ENCODE data around the gene AXIN1.
A peak's percentile ranks its signal among the peaks of the same experiment; 100 is the strongest.
"Not testable (repeated sequence)": the region's sequence is repeated elsewhere in the genome, so short reads cannot be mapped to it uniquely, and the experiment has no call there.

Gene AXIN1, protein sequence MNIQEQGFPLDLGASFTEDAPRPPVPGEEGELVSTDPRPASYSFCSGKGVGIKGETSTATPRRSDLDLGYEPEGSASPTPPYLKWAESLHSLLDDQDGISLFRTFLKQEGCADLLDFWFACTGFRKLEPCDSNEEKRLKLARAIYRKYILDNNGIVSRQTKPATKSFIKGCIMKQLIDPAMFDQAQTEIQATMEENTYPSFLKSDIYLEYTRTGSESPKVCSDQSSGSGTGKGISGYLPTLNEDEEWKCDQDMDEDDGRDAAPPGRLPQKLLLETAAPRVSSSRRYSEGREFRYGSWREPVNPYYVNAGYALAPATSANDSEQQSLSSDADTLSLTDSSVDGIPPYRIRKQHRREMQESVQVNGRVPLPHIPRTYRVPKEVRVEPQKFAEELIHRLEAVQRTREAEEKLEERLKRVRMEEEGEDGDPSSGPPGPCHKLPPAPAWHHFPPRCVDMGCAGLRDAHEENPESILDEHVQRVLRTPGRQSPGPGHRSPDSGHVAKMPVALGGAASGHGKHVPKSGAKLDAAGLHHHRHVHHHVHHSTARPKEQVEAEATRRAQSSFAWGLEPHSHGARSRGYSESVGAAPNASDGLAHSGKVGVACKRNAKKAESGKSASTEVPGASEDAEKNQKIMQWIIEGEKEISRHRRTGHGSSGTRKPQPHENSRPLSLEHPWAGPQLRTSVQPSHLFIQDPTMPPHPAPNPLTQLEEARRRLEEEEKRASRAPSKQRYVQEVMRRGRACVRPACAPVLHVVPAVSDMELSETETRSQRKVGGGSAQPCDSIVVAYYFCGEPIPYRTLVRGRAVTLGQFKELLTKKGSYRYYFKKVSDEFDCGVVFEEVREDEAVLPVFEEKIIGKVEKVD

DNA sequence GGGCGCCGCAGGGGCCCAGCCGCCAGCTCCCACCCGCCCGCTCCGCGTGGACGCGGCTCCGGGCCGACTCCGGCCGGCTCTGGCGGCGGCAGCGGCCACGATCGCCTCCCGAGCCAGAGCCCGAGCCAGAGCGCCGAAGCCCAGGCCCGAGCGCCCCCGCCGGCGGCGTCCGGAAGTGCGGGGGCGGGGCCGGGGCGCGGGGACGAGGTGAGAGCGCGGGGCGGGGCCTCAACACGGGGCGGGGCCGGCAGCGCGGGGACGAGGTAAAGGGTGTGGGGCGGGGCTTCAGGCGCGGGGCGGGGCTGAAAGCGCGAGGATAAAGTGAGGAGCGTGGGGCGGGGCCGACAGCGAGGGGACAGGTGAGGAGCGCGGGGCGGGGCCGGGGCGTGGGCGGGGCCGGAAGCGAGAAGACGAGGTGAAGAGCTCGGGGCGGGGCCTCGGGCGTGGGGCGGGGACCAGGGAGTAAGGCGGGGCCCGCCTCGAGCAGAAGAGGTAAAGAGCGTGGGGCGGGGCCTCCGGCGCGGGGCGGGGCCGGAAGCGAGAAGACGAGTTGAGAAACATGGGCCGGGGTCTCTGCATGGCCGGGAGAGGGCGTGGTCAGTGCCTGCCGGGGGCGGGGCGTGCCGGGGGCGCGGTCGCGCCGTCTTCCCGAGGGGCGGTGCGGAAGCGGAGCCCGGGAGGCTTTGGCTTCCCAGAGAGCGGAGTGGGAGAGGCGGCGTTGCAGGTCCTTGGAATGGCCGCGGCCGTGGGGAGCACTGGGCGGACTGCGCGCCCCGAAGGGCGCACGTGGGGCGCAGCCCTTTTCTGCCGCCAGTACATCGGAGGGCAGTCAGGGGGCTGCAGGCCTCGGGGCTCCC lies at the start of gene AXIN1:
TSS of gene AXIN1 (minus strand) at position 177 of the 857 bp plus-strand sequence. CDS start 5,698 bp downstream, outside the sequence.
- DNase-seq = peak; percentile 88

DNA sequence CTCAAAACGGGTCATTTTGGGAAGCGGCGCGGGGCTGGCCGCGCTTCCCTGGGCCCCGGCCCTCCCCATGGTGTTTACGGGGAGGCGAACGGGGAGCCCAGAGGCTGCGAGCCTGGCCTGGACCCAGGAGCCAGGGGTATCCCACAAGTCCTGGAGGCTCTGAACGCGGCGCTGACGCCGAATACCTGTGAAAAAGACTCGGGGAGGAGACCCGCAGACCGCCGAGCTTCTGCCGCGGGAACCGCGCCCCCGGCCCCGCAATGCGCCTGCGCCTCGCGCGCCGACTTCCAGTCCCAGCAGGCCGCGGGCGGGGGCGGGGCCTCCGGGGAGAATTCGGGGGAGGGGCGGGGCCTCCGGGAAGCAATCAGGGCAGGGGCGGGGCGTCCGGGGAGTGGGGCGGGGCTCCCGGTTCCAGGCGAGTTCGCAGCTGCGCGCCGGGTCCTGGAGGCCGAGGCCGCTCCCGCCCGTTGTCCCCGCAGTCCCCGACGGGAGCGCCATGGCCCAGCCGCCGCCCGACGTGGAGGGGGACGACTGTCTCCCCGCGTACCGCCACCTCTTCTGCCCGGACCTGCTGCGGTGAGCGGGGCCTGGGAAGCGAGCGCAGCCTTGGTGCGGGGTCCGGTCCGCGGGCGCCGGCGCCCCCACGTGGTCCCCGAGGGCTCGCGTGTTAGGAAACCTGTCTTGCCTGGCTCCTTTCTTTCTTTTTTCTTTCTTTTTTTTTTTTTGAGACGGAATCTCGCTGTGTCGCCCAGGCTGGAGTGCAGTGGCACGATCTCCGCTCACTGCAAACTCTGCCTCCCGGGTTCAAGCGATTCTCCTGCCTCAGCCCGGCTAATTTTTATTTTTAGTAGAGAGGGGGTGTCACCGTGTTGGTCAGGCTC lies 49.2 kb upstream of the AXIN1 start, which contains the start of gene DECR2:
TSS of gene DECR2 (plus strand) at position 418 of the 881 bp plus-strand sequence. CDS start at position 497, 79 bp downstream.
- DNase-seq = no peak

DNA sequence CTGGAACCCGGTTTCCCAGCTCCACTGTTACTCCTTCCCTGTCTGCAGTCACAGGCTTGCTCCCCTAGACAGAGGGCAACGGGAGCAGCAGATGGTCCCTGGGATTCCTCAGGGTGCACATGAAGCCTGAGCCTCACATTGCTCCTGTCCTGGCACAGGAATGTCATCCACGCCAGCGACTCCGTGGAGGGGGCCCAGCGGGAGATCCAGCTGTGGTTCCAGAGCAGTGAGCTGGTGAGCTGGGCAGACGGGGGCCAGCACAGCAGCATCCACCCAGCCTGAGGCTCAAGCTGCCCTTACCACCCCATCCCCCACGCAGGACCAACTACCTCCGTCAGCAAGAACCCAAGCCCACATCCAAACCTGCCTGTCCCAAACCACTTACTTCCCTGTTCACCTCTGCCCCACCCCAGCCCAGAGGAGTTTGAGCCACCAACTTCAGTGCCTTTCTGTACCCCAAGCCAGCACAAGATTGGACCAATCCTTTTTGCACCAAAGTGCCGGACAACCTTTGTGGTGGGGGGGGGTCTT lies 47.6 kb upstream of the AXIN1 start:
- DNase-seq = no peak

DNA sequence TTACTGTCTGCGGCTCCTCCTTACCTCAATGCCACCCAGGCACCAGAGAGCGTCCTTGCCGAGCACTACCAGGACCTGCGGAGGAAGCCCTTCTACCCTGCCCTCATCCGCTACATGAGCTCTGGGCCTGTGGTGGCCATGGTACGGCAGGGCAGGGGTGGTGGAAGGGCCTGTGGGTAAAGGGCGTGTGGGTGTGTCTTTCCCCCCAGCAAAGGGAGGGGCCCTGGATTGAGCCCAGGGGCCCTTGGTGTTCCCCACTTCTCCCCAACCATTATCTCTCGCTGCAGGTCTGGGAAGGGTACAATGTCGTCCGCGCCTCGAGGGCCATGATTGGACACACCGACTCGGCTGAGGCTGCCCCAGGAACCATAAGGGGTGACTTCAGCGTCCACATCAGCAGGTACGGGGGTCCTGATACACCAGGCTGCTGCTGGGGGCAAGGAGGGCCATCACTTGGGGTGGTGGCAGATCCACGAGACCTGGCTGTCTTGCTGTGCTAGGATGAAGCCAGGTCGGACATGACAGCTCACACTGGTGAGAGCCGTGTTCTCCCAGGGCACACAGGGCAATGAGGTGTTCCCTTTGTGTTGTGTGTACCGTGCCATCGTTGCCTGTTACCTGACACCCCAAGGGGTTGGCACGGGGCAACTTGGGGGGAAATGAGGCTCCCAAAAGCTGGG lies 47.0 kb upstream of the AXIN1 start:
- DNase-seq = no peak

DNA sequence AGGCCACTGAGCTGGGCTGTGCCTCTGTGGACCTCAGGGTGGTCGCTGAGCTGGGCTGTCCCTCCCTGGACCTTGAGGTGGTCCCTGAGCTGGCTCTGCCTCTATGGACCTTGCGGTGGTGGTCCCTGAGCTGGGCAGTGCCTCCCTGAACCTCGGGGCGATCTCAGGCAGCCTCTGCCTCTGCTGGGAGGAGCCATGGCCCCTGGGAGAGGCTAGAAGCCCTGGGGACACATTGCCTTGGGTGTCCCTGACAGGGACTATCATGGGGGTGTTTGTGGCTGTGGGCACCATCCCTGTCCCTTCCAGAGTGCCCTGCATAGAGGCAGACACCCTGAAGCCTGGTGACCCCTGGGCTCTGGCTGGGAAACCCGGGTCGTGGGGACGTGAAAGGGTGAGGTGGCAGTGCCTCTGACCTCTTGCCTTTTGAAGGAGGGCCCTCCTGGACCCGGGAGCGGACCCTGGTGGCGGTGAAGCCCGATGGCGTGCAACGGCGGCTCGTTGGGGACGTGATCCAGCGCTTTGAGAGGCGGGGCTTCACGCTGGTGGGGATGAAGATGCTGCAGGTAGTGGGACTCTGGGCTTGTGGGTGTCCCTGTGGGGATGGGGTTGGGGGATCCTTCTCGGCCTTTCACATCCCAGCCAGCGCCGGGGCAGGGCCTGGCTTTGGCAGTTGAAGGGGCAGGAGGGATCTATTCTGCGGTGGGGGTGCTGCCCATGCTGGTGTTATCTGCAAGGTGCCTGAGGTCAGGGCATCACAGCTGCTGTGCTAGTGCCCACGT lies 46.2 kb upstream of the AXIN1 start:
- DNase-seq = no peak

DNA sequence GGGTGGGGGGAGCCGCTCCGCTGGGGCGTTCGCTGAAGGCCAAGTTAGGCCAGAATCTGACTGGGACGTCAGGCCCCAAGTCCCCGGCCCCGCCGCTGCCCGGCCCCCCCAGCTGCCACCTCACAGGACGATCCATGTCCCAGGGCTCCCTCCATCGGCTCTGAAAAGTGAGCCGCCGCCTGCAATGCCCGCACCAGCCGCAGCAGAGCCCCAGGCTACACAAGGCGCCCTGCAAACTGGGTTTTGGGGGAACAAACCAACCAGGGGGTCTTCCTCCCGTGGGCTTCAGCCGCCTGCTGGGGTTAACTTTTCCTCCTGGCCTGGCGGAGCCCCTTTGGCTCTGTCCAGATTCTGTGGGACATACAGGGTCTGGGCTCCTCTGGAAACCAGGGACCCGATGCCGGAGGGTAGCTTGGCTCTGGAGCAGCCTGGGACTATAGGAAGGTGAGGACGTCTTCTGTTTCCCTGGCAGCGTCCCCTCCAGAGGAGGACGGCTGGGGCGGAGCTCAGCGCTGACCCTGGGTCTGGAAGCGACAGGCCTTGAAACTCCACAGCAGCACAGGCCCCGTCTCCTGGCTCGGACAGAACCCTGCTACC lies 45.3 kb upstream of the AXIN1 start:
- no peak for DNase-seq

DNA sequence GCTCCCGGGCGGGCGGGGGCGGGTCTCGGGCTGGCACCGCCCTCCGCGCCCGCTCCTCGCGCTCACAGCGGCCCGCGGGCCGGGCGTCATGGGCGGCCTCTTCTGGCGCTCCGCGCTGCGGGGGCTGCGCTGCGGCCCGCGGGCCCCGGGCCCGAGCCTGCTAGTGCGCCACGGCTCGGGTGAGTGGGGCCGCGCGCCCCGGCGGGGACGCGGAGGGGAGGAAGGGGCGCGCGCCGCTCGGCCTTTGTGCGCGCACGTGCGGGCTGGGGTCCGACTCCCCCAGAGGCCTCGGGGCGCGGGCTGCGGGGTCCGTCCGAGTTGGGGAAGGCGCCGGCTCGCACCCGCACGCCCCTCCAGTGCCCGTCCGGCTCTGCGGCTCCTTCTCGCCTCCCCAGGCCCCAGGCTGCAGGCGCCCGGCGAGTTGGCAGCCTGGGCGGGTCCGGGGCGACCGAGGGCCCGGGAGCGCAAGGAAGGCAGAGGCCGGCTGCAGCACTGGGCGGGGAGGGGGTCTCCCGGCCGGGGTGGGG lies 44.7 kb upstream of the AXIN1 start, which contains the start of gene NME4:
TSS of gene NME4 (plus strand) at position 65 of the 527 bp plus-strand sequence. CDS start at position 89, 24 bp downstream.
- no peak for DNase-seq

DNA sequence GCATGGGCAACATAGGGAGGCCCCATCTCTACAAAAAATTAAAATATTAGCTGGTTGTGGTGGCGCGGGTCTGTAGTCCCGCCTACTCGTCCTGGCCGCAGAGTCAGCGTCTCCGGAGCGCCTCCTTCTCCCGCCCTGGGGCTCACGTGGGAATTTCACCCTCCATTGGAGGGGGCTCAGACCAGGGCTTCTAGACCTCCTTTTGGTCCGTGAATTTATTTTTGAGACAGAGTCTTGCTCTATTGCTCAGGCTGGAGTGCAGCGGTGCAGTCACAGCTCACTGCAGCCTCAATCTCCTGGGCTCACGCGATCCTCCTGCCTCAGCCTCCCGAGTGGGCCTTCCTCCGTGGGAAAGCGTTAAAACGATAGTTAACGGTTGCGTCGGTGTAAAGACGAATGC lies 44.1 kb upstream of the AXIN1 start:
- DNase-seq = no peak

DNA sequence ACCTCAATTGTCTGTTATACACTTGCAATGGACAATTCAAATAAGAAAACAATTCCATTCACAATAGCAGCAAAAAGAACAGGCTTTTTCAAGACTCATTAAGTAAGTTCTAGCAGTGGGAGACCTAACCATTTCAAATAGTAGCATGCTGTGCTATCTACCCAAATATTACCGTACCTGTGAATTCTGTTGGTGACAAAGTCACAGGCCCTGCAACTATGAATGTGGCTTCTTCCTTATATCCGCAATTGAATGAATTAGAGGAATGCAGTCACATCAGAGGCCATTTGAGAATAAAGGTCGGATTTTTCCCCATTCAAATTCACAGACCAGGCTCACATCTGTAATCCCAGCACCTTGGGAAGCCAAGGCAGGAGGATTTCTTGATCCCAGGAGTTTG lies 43.7 kb upstream of the AXIN1 start:
- no peak for DNase-seq

DNA sequence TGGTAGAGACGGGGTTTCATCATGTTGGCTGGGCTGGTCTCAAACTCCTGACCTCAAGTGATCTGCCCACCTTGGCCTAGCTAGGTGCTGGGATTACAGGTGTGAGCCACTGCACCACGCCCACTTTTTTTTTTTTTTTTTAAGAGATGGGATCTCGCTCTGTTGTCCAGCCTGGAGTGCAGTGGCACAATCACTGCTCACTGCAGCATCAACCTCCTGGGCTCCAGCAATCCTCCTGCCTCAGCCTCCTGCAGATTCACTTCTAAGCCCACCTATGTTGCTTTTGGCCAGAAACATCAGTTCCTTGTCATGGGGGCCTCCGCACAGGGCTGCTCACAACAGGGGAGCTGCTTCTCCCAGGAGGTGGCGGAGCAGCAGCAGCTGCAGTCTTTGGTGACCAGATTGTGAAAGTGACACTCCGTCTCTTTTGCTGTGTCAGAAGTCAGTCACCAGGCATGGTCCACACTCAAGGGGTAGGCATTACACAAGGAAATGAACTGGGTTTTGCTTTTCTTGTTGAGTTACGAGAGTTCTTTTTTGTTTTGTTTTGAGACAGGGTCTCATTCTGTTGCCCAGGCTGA lies 40.0 kb upstream of the AXIN1 start:
- DNase-seq = no peak

DNA sequence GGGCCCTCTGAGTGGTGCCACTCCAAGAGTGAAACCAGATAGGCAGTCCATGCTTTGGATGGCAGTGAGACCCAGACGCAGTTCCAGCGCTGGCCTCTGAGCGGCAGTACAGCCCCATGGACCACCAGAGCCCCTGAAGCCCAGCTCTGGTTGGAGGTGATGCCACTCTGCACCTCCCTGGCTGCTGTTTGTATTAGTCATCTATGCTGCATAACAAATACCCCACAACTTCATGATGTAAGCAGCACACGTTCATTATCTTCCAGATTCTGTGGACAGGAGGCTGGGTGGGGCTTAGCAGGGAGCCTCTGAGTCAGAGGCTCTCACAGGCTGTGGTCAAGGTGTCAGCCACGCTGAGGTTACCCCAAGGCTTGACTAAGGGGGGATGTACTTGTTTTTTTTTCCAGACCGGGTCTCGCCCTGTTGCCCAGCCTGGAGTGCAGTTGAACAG lies 39.4 kb upstream of the AXIN1 start:
- DNase-seq = peak; percentile 23

DNA sequence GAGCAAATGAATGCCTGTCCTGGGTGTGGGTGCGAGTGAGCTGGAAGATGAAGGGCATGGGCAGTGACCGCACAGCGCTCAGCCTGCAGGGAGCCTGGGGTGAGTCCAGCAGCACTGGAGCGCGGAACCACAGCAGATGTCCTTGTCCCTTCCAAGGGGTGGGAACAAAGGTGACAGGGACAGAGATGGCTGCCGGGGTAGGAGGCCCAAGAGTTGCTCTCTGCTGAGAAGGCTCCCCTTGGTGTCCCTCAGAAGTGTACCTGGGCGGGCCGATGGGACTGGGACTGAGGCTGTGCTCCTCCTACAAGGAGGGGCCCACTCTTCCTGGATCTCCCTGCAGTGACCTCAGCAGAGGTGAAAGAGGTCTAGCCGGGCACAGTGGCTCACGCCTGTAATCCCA lies 36.8 kb upstream of the AXIN1 start:
- no peak for DNase-seq

DNA sequence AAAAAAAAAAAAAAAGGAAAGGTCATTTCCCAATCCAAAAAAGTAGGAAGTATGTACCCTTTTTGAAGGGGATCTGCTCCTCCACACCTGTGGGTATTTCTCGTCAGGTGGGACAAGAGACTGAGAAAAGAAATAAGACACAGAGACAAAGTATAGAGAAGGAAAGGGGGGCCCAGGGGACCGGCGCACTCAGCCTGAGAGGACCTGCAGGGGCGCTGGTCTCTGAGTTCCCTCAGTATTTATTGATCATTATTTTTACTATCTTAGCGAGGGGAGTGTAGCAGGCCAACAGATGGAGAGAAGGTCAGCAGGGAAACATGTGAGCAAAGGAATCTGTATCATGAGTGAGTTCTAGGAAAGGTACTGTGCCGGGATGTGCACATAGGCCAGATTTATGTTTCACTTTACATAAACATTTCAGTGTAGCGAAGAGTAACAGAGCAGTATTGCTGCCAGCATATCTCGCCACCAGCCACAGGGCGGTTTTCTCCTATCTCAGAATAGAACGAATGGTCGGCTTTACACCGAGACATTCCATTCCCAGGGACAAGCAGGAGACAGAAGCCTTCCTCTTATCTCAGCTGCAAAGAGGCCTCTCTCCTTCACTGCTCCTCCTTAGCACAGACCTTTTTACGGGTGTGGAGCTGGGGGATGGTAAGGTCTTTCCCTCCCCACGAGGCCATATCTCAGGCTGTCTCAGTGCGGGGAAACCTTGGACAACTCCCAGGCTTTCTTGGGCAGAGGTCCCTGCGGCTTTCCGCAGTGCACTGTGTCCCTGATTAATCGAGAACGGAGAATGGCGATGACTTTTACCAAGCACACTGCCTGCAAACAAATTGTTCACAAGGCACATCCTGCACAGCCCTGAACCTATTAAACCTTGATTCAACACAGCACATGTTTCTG lies 35.5 kb upstream of the AXIN1 start:
- DNase-seq = not testable (repeated sequence)

DNA sequence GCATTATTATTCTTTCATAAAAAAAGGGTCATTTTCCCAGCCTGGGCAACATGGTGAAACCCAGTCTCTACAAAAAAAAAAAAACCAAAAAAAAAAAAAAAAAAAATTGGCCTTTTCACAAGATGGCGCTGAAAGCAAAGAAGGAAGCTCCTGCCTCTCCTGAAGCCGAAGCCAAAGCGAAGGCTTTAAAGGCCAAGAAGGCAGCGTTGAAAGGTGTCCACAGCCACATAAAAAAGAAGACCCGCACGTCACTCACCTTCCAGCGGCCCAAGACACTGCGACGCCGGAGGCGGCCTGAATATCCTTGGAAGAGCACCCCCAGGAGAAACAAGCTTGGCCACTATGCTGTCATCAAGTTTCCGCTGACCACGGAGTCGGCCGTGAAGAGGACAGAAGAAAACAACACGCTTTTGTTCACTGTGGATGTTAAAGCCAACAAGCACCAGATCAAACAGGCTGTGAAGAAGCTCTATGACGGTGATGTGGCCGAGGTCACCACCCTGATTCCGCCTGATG lies 34.2 kb upstream of the AXIN1 start:
- no peak for DNase-seq

DNA sequence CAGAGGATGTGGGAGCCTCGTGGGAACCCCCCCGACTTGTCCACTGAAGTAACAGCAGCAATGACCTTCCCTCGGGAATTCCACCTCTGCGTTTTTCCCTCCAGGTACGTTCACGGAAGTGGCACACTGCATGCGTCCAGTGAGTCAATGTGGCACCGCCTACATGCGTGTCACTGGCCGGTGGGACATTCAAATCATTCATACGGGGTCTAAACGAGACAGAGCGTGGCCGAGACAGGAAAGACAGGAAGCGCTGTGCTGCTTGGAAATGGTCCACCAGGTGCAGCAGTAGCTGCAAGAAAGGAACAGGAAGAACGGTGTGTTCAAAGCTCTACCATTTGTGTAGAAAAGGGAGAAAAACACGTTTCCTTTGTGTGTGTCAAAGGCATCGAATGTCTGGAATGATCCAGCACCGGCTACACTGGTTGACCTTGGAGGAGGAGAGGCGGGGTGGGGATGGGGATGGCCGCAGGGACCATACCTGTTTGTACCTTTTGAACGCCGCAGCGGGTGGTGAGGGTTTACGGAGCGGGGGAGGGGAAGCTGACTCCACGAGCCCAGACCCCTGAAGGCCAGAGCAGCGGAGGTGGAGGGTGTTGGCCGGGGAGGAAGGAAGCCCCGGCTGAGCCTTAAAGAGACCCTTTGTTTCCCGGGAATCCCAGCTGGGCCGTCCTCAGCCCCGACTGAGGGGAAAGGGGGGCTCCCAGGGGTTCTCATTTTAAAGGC lies 31.0 kb upstream of the AXIN1 start:
- DNase-seq = no peak
